AML-193 (cell line): ENCODE results near the gene SEPTIN8.
"Not testable (repeated sequence)": the region's sequence is repeated elsewhere in the genome, so short reads cannot be mapped to it uniquely, and the experiment has no call there.

ENCODE experiments used
- DNase-seq, 2 experiments: peaks; one replicate each; lab custom pipeline; 2025; lab: John Stamatoyannopoulos, UW

Gene SEPTIN8

DNA sequence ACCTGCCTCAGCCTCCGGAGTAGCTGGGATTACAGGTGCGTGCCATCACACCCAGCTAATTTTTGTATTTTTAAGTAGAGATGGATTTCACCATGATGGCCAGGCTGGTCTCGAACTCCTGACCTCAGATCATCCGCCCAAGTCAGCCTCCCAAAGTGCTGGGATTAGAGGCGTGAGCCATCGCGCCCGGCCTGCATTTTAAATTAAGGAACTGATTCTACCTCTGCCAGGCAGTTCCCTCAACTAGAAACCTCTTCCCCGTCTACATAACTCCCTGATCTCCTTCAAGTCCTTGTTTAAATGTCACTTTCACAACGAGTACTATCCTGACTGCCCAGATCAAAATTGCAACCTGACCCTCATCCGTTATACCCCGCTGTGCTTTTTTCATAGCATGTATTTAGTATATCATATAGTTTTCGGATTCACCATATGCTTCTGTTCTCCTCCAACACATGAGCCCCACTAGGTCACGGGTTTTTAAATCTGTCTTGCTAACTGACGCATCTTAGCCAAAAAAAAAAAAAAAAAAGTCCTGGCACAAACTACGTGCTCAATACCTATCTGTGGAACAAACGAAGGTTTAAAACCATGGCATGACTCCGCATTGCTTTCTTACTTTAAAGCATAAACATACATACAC is 35.2 kb upstream of the SEPTIN8 start:
- no peak for DNase-seq

DNA sequence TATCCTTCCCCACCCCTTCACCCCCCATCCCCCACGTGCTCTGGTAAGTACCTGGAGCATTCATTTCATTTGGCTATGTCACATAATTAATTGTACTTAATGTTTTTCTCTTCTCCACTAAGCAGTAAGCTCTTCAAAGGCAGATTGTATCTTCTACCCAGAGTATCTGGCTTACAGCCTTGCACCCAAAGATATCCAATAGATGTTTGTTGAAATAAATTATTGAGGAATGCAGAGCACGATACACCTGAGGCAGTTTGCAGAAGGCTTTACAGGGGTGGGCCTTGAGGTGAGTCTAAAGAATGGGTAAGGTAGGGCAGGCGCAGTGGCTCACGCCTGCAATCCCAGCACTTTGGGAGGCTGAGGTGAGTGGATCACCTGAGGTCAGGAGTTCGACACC is 33.6 kb upstream of the SEPTIN8 start:
- no peak for DNase-seq

DNA sequence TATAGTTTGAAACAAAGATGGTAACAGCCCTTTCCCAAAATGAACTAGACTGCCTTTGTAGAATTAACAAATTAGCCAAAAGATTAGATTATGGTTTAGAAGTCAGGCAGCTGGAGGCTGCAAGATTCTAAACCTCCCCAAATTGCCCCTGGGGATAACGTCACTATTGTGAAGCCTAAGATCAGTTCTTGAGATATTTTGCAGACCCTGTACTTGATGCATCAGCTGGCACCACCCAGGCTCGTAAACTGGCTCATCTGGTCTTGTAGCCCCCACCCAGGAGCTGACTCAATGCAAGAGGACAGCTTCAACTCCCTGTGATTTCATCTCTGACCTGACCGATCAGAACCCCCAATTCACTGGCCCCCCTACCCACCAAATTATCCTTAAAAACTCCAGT is 31.8 kb upstream of the SEPTIN8 start:
- DNase-seq: no peak

DNA sequence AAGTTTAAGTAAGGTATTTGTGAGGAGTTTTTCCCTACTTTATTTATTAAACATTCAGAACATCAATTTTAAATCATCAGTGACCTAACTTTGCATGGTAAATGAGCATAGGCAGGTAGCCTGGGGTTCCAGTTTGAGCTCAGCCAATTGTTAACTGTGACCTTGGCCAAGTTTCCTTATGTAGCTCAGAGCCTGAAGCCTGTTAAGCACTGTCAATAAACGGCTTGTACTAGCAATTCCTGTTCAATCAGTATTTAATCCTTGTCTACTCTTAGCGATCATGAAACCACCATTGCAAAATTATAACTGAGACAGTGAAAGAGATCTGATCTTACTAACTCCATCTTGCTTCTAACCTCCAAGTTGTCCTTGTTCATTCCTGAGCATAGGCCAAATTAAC is 31.4 kb upstream of the SEPTIN8 start:
- no peak for DNase-seq

DNA sequence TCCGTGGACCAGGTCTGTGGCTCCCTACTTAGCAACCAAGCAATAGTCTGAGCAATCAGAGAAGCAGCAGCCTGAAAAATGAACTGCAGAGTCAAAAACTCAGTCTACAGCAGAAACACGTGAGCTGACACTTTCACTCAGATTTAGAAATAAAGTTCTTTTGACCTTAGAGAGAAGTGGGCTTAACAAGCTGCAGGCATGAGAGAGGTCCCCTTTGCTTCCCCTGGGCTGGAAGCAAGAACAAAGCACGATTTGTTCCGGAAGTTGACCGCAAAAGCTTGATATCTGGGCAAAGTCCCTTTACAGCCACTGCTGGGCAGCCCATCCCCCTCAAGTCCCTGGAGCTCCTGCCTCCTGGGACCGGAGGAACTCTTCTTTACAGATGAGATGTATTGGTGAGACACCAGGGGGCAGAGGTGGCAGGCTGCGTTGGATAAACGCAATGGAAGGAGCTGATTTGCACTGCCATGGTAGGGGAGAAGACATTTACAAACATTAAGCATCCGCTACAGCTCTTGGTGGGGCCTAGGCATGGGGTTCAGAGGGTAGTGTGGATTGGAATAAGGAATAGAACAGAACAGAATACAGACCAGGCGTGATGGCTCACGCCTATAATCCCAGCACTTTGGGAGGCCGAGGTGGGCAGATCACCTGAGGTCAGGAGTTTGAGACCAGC is 30.3 kb upstream of the SEPTIN8 start:
- DNase-seq: no peak

DNA sequence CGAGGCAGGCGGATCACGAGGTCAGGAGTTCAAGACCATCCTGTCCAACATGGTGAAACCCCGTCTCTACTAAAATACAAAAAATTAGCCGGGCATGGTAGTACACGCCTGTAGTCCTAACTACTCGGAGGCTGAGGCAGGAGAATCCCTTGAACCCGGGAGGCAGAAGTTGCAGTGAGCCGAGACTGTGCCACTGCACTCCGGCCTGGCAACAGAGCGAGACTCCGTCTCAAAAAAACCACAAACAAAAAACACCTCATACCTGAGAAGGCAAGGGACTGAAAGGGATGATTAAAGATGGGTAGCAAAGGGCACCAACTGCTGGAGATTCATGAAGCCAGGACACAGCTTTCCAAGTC is 29.7 kb upstream of the SEPTIN8 start:
- not testable (repeated sequence) for DNase-seq

DNA sequence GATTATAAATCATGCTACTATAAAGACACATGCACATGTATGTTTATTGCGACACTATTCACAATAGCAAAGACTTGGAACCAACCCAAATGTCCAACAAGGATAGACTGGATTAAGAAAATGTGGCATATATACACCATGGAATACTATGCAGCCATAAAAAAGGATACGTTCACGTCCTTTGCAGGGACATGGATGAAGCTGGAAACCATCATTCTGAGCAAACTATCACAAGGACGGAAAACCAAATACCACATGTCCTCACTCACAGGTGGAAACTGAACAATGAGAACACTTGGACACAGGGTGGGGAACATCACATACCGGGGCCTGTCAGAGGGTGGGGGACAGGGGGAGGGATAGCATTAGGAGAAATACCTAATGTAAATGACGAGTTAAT is 28.8 kb upstream of the SEPTIN8 start:
- DNase-seq: not testable (repeated sequence)

DNA sequence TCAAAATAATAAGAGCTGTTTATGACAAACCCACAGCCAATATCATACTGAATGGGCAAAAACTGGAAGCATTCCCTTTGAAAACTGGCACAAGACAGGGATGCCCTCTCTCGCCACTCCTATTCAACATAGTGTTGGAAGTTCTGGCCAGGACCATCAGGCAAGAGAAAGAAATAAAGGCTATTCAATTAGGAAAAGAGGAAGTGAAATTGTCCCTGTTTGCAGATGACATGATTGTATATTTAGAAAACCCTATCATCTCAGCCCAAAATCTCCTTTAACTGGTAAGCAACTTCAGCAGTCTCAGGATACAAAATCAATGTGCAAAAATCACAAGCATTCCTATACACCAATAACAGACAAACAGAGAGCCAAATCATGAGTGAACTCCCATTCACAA is 27.2 kb upstream of the SEPTIN8 start:
- not testable (repeated sequence) for DNase-seq

DNA sequence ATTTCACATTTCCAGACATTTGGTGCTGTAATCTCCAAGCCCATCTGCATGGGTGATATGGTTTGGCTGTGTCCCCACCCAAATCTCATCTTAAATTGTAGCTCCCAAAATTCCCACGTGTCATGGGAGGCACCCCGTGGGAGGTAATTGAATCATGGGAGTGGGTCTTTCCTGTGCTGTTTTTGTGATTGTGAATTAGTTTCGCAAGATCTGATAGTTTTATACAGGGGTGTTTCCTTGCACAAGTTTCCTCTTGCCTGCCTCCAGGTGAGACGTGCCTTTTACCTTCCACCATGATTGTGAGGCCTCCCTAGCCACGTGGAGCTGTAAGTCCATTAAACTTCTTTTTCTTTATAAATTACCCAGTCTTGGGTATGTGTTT is 25.6 kb upstream of the SEPTIN8 start:
- DNase-seq: not testable (repeated sequence)

DNA sequence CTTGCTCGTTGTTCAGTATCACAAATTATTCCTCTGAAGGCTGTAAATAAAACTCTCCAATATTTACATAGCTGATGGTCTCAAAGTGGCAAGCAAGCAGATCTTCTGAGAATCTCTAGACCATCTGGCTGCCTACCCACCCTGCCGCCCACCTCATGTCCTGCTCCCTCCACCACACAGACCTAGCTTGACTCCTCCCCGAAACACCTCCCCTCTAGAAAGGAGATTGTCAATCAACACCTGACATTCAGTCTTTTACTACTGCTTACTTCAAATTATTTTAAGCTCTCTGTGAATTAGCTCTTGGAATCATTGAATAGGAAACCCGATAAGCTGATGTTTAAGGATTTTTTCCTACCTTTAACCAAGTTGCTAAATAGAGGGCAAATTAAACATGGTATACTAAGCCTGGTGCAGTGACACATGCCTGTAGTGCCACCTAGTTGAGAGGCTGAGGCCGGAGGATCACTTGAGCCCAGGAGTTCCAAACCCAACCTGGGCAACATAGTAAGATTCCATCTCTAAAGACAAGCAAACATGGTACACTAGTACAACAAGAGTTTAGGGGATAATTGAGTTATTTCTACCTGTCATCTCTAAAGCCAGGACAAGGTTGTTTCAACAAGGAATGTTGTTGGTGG is 25.1 kb upstream of the SEPTIN8 start:
- DNase-seq: no peak

DNA sequence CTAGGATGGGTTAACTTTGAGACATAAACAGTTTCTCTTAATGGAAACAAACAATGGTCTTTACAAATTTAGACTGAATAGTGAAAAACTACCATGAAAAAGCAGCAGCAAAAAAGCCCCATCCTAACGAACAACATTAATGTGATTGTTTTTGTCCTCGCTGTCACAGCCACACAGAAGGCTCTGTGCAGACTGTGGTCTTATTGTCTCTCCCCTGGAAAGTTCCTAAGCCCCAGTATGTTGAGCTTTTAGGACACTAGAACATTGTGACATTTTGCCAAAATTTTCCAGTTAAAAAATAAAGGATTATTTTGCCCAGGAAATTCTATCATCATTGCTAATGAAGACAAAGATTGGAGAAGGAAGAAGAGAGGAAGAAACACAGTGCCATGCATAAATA is 23.5 kb upstream of the SEPTIN8 start:
- no peak for DNase-seq

DNA sequence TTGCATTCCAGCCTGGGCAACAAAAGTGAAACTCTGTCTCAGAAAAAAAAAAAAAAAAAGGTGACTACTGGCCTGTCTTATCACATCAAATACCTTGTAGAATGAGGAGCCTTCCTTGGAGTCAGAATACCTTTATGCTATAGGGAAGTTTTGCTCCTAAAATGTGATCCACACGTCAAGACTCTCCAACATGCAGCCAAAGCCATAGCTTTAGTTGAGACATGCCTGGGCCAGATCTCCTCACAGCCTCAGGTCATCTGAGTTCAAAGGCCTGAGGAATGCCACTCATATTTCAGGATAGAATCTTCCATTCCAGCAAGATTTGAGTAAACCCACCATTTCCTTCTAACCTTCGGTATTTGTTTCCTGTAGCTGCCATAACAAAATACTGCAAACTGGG is 22.4 kb upstream of the SEPTIN8 start:
- no peak for DNase-seq

DNA sequence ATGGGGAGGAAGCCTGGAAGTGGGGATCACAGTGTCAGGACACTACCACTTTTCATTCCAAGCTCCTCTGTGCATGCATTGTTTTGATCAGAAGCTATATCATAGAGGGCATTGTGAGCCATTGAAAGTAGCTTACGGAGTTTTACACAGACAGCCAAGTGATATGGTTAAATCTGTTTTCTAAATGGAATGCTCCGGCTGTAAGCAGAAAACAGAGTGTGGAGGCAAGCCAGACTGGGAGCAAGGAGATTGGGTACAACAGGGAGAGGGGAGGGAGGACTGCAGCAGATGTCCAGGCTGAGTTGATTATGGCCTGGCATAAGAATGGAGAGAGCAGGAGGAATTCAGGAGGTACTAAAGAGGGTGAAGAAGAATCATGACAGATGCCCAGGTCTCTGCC is 20.6 kb upstream of the SEPTIN8 start:
- no peak for DNase-seq

DNA sequence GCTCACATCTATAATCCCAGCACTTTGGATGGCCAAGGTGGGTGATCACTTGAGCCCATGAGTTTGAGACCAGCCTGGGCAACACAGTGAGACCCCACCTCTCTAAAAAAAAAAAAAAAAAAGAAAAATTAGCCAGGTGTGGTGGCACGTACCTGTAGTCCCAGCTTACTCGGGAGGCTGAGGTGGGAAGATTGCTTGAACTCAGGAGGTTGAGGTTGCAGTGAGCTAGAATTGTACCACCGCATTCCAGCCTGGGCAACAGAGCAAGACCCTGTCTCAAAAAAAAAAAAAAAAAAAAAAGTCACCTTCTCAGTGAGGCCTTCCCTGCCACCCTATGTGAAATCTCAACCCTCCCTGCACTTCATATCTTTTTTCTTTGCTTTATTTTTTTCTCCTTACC is 14.0 kb upstream of the SEPTIN8 start:
- no peak for DNase-seq

DNA sequence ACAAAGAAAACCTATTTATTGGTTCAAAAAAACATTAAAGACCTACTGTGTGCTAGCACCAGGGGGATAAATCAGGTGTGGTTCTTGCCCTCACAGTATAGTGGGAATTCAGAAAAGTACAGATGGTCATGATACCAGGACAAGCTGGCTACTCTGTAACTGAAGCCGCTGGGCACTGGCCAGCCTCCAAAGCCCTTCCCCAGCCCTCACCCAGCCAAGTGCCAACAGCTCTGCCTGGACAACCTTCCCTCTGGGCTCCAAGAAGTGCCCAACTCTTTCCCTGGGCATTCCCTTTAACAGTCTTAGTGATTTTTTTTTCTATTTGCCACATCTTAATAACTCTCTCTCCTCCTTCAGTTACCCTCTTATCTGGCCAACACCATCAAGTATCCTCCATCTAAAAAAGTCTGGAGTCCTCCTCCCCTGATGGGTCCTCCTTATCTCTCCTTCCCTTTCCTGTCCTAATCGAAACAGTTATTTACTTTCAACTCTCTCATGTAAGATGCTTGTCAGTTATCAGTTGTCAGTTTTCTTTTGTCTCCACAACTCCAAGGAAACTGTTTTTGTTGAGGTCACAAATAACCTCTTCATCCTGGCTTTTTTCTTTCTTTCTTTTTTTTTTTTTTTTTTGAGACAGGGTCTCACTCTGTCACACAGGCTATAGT is 13.3 kb upstream of the SEPTIN8 start:
- no peak for DNase-seq

DNA sequence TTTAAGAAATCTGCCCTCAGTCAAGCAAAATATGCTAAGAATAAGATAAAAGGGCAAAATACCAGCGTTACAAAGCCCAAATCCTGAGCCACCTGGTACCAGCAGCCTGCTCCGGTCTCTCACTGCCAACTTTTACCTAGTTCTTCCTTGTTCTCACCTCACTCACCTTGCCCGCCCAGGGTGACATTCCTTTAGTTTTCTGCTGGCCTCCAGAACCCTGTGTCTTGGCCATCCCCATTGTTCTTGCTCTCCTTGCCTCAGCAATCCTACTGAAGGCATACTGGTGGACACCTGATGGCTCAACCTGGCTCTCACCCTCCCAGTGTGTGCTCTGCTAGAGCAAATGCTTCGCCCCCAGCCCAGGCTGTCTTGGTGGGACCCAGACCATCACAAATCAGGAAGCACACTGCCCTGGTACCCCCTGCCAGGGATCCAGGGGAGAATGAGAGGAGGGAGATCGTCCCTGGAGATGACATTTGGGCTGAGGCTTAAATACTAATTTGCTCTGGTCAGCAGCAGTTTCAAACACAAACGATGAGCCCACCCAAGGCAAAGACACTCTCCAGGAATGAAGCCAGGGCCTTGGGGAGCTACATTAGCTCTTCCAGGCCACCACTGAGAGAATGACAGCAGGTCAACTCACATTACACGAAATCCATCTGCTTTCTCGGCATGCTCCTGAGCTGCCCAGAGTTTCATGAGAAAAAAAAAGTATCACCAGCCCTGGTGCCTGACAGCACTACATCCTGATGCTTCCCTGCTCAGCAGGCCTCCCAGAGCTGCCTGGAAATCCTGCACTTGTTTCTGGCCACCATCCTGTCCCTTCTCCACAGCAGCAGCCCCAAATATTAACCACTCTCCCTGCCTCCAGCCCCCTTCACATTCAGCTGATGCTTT is 12.2 kb upstream of the SEPTIN8 start:
- no peak for DNase-seq

DNA sequence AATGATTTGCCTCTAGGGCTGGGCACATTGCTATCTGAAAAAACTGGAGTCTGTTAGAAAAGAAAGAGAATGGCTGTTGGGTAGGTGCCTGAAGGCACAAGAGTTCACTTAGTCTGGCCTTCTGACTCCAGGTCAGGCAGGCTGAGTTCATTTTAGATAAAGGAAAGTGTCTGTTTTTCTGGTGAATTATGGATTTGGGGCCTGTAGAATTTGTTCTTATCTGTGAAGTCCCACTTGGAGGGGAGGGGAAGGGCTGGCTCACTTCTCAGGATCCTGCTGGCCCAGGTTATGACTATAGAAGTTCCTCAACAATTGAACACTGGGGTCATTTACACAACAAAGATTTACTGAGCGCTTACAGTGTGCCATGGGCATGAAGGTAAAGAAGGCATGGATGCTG is 11.5 kb upstream of the SEPTIN8 start:
- no peak for DNase-seq

DNA sequence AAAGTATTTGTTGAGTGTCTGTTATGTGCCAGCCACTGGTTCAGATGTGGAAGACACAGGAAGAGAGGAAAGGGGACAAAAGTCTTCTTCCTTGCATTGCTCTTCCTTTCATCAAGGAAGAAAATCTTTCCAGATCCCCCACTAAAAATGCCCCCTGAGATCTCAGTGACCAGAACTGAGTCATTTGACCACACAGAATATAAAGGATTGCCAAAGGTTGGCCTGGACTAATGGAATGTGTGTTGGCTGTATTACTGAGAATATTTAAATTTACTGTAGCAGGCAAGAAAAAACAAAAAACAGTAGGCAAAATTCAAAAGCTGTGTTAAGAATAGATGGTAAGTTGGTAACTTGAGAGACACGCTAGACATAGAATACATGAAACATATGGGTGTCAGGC is 10.0 kb upstream of the SEPTIN8 start:
- no peak for DNase-seq

DNA sequence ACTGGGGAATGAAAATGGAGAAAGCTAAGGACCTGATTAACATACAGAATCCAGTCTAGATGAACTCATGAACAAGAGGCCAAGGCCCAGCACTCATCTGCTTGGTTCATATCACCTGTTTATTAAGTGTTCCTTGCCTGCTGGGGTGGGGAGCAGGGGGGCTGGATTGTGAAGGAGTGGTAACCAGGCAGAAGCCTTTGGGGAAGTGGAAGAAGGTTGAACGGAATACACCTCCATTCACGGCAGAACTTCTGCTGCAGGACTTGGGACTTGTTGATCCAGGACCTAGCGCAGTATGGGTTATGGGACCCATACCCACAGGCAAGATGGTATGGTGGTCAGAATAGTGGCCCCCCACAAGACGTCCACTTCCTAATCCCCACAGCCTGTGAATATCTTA is 8.8 kb upstream of the SEPTIN8 start:
- no peak for DNase-seq

DNA sequence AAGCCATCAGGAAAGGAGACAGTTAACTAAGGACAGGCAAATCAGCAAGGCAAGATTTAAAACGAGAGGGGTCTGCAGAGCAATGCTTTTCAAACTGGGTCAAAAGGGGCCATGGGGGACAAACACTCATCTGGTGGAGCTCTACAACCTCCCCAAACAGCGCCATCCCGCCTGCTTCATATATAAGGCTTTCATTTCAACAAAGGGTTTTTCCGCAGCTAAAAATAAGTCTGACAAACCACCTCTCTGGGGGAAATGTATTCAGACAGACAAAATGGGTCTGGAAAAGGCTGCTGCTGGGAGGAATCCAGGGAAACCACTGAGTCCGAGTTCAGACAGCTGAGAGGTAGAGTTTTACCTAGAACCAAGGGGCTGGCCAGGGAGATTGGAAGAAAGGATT is 8.3 kb upstream of the SEPTIN8 start:
- no peak for DNase-seq

DNA sequence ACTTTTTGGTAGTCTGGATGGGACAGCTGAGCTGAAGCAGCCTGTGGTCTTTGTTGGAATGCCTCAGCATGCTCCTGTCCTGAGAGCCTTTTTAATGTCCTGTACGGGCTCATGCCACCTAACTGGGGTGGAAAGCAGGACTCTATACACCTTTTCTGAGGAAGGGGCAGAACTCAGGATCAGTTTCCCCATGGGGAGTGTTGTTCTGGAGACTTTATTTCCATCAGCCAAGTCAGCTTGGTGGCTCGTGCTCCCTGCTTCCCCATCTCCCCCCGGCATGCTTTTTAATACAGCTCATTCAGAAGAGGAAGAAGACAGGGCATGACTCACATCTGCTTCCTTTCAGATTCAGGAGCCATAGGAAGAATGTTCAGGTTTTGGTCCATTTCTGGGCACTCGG is 5.1 kb upstream of the SEPTIN8 start:
- peak; percentile 45 to 50 for DNase-seq

DNA sequence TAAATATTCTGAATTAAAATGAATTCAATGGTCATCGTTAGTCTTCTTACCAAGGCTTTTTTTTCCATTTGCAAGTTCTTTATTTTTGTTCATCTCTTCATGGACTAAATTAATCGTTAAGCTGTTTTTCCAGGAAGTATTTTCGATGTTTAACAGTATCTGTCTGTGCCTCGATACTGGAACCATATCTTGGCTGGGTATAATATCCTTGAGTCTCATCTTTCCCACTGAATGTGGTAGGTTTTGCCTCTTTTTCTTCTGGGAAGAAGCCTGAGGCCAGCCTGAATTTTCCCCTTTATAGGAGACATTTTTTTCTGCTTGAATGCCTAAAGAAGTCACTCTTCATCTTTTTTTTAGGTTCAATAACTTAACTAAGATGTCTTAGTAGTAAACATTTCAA is 4.0 kb upstream of the SEPTIN8 start:
- no peak for DNase-seq
